NCI-H2081 treated with DMSO at 0.1 percent for 48 hours (cell line): Measurements from ENCODE around the gene DNASE1L2.

ENCODE experiments used
- DNase-seq: peaks from one replicate; lab custom pipeline; 2025; lab: John Stamatoyannopoulos, UW

Gene DNASE1L2

DNA sequence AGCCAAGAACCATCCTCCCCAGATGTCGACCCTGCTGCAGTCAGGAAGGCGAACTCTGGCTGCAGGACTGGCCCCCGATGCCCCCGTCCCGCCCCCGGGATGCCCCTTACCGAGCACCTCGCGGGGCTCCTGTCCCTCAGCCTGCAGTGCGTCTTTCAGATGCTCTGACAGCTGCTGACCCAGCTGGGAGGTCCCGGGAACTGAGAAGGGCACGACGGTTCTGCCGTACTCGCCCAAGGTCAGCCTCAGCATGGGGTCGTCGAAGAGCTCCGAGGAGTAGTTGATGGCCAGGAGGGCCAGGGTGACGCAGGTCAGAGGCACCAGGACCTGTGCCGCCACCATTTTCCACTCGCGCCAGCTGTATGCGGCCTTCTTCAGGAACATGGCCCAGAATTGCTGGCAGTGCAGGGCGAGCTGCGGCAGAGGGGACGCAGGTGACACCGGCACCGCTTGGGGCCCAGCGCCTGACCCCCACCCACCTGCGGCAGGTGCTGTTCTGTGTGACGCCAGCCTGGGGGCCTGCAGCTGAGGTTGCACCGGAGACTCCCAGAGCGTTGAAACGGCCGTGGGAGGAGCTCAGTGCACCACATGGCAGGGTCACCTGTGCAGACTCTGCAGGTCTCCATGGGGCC, 51.8 kb downstream of the DNASE1L2 start:
- DNase-seq, result no peak
